Astrocyte (in vitro differentiated cells and primary cell): ENCODE results near the gene ATF6. TPM values are rescaled to one million over a fixed set of nuclear protein-coding genes. Genes with fewer than 3 reads are reported as not detected.
A peak's percentile ranks its signal among the peaks of the same experiment; 100 is the strongest.

Source experiments
- DNase-seq: peaks from one replicate; pipeline ENCODE4 v3.0.0-alpha.2; 2010; ENCODE audit warnings: low read depth
- FAIRE-seq: peaks from 2 replicates; lab custom pipeline; 2011; peaks lifted over from hg19 to GRCh38; lab: Jason Lieb, UNC
- H2AFZ ChIP-seq: 2 replicates; pipeline ENCODE4 v1.6.0; 2012; ENCODE audit warnings: low read depth, low read length, inconsistent platforms
- H3K27ac ChIP-seq: 2 replicates; pipeline ENCODE4 v1.5.1; 2011; ENCODE audit warnings: low read depth, low read length, inconsistent platforms
- H3K27me3 ChIP-seq: 2 replicates; pipeline ENCODE4 v1.6.0; 2011; ENCODE audit warnings: low read length, inconsistent platforms; ENCODE audit not compliant: insufficient read depth
- H3K36me3 ChIP-seq: 2 replicates; pipeline ENCODE4 v1.5.1; 2011; ENCODE audit warnings: low read length, inconsistent platforms; ENCODE audit not compliant: insufficient read depth
- H3K4me1 ChIP-seq: 2 replicates; pipeline ENCODE4 v1.5.1; 2011; ENCODE audit warnings: low read length, inconsistent platforms; ENCODE audit not compliant: insufficient read depth
- H3K4me2 ChIP-seq: 2 replicates; pipeline ENCODE4 v1.6.0; 2012; ENCODE audit warnings: low read length, inconsistent platforms
- H3K4me3 ChIP-seq: 2 replicates; pipeline ENCODE4 v1.5.1; 2011; ENCODE audit warnings: low read depth, mild to moderate bottlenecking, low read length, inconsistent platforms; ENCODE audit not compliant: insufficient read depth
- H3K79me2 ChIP-seq: 2 replicates; pipeline ENCODE4 v1.6.0; 2012; ENCODE audit warnings: mild to moderate bottlenecking, low read length, inconsistent platforms; ENCODE audit not compliant: insufficient read depth
- H3K9ac ChIP-seq: 2 replicates; pipeline ENCODE4 v1.6.0; 2012; ENCODE audit warnings: mild to moderate bottlenecking, low read length, inconsistent platforms
- H3K9me3 ChIP-seq: 2 replicates; pipeline ENCODE4 v1.5.1; 2012; ENCODE audit warnings: low read depth, mild to moderate bottlenecking, low read length, inconsistent platforms; ENCODE audit not compliant: insufficient read depth
- H4K20me1 ChIP-seq: 2 replicates; pipeline ENCODE4 v1.6.0; 2012; ENCODE audit warnings: low read length, inconsistent platforms; ENCODE audit not compliant: insufficient read depth
- H3K27ac Mint-ChIP-seq: one replicate; pipeline ENCODE4 v1.8.0; 2021; ENCODE audit warnings: mild to moderate bottlenecking, mixed read lengths; ENCODE audit not compliant: unreplicated experiment
- H3K27me3 Mint-ChIP-seq: one replicate; pipeline ENCODE4 v1.8.0; 2021; ENCODE audit warnings: low read depth, mixed read lengths; ENCODE audit not compliant: unreplicated experiment
- H3K36me3 Mint-ChIP-seq: one replicate; pipeline ENCODE4 v1.8.0; 2021; ENCODE audit warnings: low read depth, mixed read lengths; ENCODE audit not compliant: unreplicated experiment
- H3K4me1 Mint-ChIP-seq: one replicate; pipeline ENCODE4 v1.8.0; 2021; ENCODE audit warnings: low read depth, mixed read lengths; ENCODE audit not compliant: unreplicated experiment
- H3K4me3 Mint-ChIP-seq: one replicate; pipeline ENCODE4 v1.8.0; 2021; ENCODE audit warnings: mild to moderate bottlenecking, moderate library complexity, mixed read lengths; ENCODE audit not compliant: unreplicated experiment
- H3K9me3 Mint-ChIP-seq: one replicate; pipeline ENCODE4 v1.8.0; 2021; ENCODE audit warnings: mild to moderate bottlenecking, mixed read lengths; ENCODE audit not compliant: unreplicated experiment
- EZH2 ChIP-seq: IDR thresholded peaks from 2 replicates; pipeline ENCODE4 v1.6.1; 2012; ENCODE audit warnings: mild to moderate bottlenecking, low read length, inconsistent platforms; ENCODE audit not compliant: insufficient read depth
- total RNA-seq: library from RNA; stranded (reverse); gene quantifications from 2 replicates; pipeline ENCODE4 v1.2.1, GENCODE V29; 2021
- TF ChIP-seq, protein P1 (sequence below): IDR thresholded peaks from 2 replicates; pipeline ENCODE4 v1.5.1; 2011; ENCODE audit warnings: low read depth, mild to moderate bottlenecking, inconsistent platforms, low read length, moderate library complexity; ENCODE audit not compliant: insufficient read depth

The ATF6 gene
- total RNA-seq, 1 donor from 2014 or later: 25.4 TPM

DNA sequence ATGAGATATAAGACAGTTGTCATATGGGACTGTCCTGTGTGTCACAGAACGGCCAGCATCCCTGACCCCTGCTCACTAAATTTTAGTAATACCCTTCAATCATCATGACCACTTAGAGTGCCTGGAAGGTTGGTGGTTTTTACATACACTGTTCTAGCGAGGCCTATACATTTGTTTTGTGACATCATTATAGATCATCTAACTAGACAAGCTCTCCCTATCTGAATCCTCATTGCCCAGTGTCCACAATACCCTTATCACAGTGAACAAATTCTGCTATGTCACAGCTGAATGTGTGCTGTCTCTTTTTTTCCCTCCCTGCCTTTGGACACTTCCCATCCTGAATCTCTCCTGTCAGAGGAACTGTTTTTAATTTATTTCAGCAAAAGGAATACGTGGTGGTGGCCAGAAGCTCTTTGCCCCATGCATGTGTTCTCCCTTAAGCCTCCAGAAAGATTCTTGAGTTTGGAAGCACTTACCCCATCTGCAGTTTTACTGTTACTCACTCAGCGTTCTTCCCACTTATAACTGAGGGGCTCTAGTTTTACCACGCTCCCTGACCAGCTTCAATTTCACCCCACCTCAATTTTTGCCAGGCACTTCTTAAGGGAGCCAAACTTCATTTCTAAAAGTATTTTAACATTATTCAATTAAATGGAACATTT lies 187.3 kb downstream of the ATF6 start:
- FAIRE-seq (no peak), DNase-seq (no peak)
- peaks cover 32% of the 10 kb centered on the region for H3K4me1 Mint-ChIP-seq
- Histone ChIP-seq H3K4me3 (no peak overlapping the region), H3K27ac (no peak overlapping the region), H3K4me1 (peaks cover 20% of the 10 kb centered on the region), H3K9ac (no peak overlapping the region), H4K20me1 (no peaks in the 10 kb centered on the region), H2AFZ (no peak overlapping the region), H3K36me3 (no peaks in the 10 kb centered on the region), H3K9me3 (no peaks in the 10 kb centered on the region), H3K4me2 (no peak overlapping the region), H3K79me2 (no peaks in the 10 kb centered on the region), H3K27me3 (no peaks in the 10 kb centered on the region)
- no peaks in the 10 kb centered on the region for H3K9me3 Mint-ChIP-seq
- H3K4me3 Mint-ChIP-seq: no peak overlapping the region
- no peaks in the 10 kb centered on the region for H3K36me3 Mint-ChIP-seq
- TF ChIP-seq, protein P1, sequence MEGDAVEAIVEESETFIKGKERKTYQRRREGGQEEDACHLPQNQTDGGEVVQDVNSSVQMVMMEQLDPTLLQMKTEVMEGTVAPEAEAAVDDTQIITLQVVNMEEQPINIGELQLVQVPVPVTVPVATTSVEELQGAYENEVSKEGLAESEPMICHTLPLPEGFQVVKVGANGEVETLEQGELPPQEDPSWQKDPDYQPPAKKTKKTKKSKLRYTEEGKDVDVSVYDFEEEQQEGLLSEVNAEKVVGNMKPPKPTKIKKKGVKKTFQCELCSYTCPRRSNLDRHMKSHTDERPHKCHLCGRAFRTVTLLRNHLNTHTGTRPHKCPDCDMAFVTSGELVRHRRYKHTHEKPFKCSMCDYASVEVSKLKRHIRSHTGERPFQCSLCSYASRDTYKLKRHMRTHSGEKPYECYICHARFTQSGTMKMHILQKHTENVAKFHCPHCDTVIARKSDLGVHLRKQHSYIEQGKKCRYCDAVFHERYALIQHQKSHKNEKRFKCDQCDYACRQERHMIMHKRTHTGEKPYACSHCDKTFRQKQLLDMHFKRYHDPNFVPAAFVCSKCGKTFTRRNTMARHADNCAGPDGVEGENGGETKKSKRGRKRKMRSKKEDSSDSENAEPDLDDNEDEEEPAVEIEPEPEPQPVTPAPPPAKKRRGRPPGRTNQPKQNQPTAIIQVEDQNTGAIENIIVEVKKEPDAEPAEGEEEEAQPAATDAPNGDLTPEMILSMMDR: no peak
- no peak for TF ChIP-seq EZH2
- peak overlapping the region; percentile 84 for H3K27ac Mint-ChIP-seq
- no peaks in the 10 kb centered on the region for H3K27me3 Mint-ChIP-seq

DNA sequence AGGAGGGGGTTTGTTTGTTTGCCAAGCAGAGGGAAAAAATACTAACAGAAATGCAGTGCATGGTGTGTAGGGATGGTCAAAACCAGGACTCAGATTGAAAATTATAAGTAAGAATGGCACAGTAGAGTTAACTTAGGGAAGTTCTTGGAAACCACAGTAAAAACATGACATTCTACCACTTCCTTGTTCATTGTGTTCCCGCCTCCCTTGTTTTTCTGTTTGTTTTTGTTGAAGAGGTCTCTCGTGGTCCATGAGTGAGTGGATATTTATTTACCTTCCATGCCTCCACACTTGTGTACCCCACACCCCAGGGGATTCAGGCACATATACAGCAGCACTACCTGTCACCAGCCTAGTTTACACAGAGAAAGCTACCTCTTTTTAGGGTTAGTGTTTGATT lies 187.9 kb downstream of the ATF6 start:
- H3K27me3 Mint-ChIP-seq: no peaks in the 10 kb centered on the region
- no peaks in the 10 kb centered on the region for H3K9me3 Mint-ChIP-seq
- no peaks in the 10 kb centered on the region for H3K9me3 ChIP-seq
- H3K36me3 Mint-ChIP-seq: peaks cover 2% of the 10 kb centered on the region
- no peak overlapping the region for H3K4me2 ChIP-seq
- H3K4me3 ChIP-seq: no peak overlapping the region
- H3K79me2 ChIP-seq: no peaks in the 10 kb centered on the region
- no peaks in the 10 kb centered on the region for H3K27me3 ChIP-seq
- H3K4me3 Mint-ChIP-seq: no peak overlapping the region
- H3K27ac Mint-ChIP-seq: peak overlapping the region; percentile 5
- no peak for DNase-seq
- FAIRE-seq: no peak
- H3K36me3 ChIP-seq: no peaks in the 10 kb centered on the region
- H3K27ac ChIP-seq: no peak overlapping the region
- TF ChIP-seq EZH2: no peak
- TF ChIP-seq, protein P1: no peak
- no peak overlapping the region for H2AFZ ChIP-seq
- peaks cover 35% of the 10 kb centered on the region for H3K4me1 Mint-ChIP-seq
- H3K4me1 ChIP-seq: peaks cover 25% of the 10 kb centered on the region
- no peak overlapping the region for H3K9ac ChIP-seq
- no peaks in the 10 kb centered on the region for H4K20me1 ChIP-seq

DNA sequence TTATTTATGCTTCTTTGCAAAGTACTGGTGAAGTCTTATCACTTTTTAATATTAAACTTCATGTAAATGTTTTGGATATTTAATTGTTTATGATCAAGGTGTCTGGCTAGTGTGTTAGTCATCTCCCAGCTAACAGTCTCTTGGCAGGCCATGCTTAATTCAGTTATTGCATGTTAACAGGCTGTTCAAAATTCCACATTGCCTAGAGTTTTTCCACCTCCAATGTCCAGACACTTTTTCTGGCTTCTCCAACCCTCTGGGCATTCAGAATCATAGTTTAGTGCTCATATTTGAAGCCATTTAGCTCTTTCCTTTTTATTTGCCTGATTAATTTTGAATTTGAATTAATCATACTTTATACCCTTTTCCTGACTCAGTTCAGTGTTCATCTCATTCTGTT lies 188.3 kb downstream of the ATF6 start:
- H3K27me3 Mint-ChIP-seq: no peaks in the 10 kb centered on the region
- no peaks in the 10 kb centered on the region for H3K79me2 ChIP-seq
- FAIRE-seq: no peak
- peak overlapping the region; percentile 36 for H3K27ac Mint-ChIP-seq
- no peaks in the 10 kb centered on the region for H3K27me3 ChIP-seq
- peak; percentile 57 for DNase-seq
- peaks cover 25% of the 10 kb centered on the region for H3K4me1 ChIP-seq
- H3K4me3 ChIP-seq: no peak overlapping the region
- no peak overlapping the region for H3K4me2 ChIP-seq
- H3K9ac ChIP-seq: no peak overlapping the region
- H3K9me3 Mint-ChIP-seq: no peaks in the 10 kb centered on the region
- peaks cover 35% of the 10 kb centered on the region for H3K4me1 Mint-ChIP-seq
- no peaks in the 10 kb centered on the region for H4K20me1 ChIP-seq
- H2AFZ ChIP-seq: no peak overlapping the region
- peaks cover 2% of the 10 kb centered on the region for H3K36me3 Mint-ChIP-seq
- no peak for TF ChIP-seq EZH2
- TF ChIP-seq, protein P1: no peak
- no peak overlapping the region for H3K27ac ChIP-seq
- H3K36me3 ChIP-seq: no peaks in the 10 kb centered on the region
- H3K9me3 ChIP-seq: no peaks in the 10 kb centered on the region
- peak overlapping the region; percentile 17 for H3K4me3 Mint-ChIP-seq
